ENCODE measurements around the gene NT5DC4.

GRCh38 chr2:112772322-112772721, 51.5 kb downstream of the NT5DC4 start:
- no peak for TF ChIP-seq CTCF (IDR thresholded peaks at IDR 0.05; ENCODE audit: borderline replicate concordance, extremely low read depth, low read length, poor library complexity, severe bottlenecking)
- no peak for TF ChIP-seq EZH2 (IDR thresholded peaks at IDR 0.05; ENCODE audit: borderline replicate concordance, low read depth, low read length, severe bottlenecking)
